ENCODE measurements around the gene PSKH1. TPM values are rescaled to one million over a fixed set of nuclear protein-coding genes. Genes with fewer than 3 reads are reported as not detected.

The PSKH1 gene
- total and polyA plus RNA-seq, 10 of the 15 experiments (the other 5 are each of a cell fraction or from before 2014, with no cell fraction given): 0.63 to 20.4 (median 7.8) TPM

DNA sequence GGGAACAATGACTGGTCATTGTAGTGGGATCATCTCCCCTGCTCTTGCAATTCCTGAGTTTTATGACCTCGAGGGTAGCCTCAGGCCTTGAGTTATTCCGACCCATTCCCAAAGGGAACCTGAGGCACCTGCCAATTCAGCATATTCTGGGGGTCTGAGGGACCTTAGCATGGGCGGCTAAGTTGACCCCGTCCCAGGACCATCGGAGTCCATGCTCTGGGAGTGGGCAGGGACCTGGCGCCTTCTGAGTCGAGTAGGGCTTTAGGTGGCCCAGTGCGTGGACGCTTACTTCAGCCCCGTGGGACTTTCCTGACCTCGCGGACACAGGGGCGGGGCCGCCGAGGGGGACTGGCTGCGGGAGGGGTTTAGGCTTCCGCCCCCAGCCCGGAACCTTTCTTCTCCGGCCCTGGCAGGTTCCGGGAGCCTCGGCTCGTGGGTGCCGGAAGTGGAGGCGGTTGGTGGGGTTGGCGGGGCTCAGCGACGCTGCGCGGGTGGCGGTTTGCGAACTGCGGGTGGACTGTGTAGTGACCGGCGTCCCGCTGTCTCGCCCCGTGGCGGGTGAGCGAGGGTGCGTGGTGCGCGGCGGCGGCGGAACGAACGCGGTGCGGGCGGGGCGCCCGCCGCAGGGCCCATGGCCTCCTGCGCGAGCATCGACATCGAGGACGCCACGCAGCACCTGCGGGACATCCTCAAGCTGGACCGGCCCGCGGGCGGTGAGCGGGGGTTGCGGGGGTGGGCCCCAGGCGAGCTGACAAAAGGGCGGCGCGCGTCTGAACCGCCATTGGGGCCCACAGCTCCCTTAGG is 20.2 kb upstream of the PSKH1 start, which contains the start of gene EDC4 (continued):
- TF ChIP-seq, protein P1, sequence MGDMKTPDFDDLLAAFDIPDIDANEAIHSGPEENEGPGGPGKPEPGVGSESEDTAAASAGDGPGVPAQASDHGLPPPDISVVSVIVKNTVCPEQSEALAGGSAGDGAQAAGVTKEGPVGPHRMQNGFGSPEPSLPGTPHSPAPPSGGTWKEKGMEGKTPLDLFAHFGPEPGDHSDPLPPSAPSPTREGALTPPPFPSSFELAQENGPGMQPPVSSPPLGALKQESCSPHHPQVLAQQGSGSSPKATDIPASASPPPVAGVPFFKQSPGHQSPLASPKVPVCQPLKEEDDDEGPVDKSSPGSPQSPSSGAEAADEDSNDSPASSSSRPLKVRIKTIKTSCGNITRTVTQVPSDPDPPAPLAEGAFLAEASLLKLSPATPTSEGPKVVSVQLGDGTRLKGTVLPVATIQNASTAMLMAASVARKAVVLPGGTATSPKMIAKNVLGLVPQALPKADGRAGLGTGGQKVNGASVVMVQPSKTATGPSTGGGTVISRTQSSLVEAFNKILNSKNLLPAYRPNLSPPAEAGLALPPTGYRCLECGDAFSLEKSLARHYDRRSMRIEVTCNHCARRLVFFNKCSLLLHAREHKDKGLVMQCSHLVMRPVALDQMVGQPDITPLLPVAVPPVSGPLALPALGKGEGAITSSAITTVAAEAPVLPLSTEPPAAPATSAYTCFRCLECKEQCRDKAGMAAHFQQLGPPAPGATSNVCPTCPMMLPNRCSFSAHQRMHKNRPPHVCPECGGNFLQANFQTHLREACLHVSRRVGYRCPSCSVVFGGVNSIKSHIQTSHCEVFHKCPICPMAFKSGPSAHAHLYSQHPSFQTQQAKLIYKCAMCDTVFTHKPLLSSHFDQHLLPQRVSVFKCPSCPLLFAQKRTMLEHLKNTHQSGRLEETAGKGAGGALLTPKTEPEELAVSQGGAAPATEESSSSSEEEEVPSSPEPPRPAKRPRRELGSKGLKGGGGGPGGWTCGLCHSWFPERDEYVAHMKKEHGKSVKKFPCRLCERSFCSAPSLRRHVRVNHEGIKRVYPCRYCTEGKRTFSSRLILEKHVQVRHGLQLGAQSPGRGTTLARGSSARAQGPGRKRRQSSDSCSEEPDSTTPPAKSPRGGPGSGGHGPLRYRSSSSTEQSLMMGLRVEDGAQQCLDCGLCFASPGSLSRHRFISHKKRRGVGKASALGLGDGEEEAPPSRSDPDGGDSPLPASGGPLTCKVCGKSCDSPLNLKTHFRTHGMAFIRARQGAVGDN (IDR thresholded peaks at IDR 0.05): peak; percentile 71
- TF ChIP-seq TCF12 (IDR thresholded peaks at IDR 0.05; ENCODE audit: low read depth, low read length): peak; percentile 59; the same call in 1 of the 2 replicates
- TF ChIP-seq, protein P2, sequence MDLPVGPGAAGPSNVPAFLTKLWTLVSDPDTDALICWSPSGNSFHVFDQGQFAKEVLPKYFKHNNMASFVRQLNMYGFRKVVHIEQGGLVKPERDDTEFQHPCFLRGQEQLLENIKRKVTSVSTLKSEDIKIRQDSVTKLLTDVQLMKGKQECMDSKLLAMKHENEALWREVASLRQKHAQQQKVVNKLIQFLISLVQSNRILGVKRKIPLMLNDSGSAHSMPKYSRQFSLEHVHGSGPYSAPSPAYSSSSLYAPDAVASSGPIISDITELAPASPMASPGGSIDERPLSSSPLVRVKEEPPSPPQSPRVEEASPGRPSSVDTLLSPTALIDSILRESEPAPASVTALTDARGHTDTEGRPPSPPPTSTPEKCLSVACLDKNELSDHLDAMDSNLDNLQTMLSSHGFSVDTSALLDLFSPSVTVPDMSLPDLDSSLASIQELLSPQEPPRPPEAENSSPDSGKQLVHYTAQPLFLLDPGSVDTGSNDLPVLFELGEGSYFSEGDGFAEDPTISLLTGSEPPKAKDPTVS (IDR thresholded peaks at IDR 0.05; ENCODE audit: low read depth, low read length): peak; percentile 56; the same call in 1 of the 2 replicates
- peak; percentile 89 for TF ChIP-seq DPF2 (IDR thresholded peaks at IDR 0.05)
- TF ChIP-seq SPI1 (IDR thresholded peaks at IDR 0.05; ENCODE audit: borderline replicate concordance, insufficient read depth, low read depth, low read length): no peak
- peak; percentile 97 for TF ChIP-seq GABPA (IDR thresholded peaks at IDR 0.05; ENCODE audit: low read depth)
- TF ChIP-seq YBX1 (IDR thresholded peaks at IDR 0.05): no peak
- no peak for TF ChIP-seq KAT2A (conservative IDR thresholded peaks at IDR 0.05; ENCODE audit: control insufficient read depth, low read depth, low read length)
- TF ChIP-seq, protein P3, sequence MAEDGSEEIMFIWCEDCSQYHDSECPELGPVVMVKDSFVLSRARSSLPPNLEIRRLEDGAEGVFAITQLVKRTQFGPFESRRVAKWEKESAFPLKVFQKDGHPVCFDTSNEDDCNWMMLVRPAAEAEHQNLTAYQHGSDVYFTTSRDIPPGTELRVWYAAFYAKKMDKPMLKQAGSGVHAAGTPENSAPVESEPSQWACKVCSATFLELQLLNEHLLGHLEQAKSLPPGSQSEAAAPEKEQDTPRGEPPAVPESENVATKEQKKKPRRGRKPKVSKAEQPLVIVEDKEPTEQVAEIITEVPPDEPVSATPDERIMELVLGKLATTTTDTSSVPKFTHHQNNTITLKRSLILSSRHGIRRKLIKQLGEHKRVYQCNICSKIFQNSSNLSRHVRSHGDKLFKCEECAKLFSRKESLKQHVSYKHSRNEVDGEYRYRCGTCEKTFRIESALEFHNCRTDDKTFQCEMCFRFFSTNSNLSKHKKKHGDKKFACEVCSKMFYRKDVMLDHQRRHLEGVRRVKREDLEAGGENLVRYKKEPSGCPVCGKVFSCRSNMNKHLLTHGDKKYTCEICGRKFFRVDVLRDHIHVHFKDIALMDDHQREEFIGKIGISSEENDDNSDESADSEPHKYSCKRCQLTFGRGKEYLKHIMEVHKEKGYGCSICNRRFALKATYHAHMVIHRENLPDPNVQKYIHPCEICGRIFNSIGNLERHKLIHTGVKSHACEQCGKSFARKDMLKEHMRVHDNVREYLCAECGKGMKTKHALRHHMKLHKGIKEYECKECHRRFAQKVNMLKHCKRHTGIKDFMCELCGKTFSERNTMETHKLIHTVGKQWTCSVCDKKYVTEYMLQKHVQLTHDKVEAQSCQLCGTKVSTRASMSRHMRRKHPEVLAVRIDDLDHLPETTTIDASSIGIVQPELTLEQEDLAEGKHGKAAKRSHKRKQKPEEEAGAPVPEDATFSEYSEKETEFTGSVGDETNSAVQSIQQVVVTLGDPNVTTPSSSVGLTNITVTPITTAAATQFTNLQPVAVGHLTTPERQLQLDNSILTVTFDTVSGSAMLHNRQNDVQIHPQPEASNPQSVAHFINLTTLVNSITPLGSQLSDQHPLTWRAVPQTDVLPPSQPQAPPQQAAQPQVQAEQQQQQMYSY (CRISPR knock-in tag; IDR thresholded peaks at IDR 0.05): no peak
- TF ChIP-seq ATF2 (IDR thresholded peaks at IDR 0.05; ENCODE audit: low read length): no peak; the same call in 1 of the 2 replicates
- no peak for TF ChIP-seq ZNF274 (IDR thresholded peaks at IDR 0.05; ENCODE audit: insufficient read depth, insufficient read length)
- peak; percentile 53; the same call in 1 of the 2 replicates for TF ChIP-seq ZNF217 (IDR thresholded peaks at IDR 0.05)
- TF ChIP-seq PAX5 (IDR thresholded peaks at IDR 0.05; ENCODE audit: borderline replicate concordance, low read depth, low read length): no peak
- no peak for TF ChIP-seq SREBF2 (IDR thresholded peaks at IDR 0.05; ENCODE audit: low read length)
- peak; percentile 77 for TF ChIP-seq TARDBP (IDR thresholded peaks at IDR 0.05; ENCODE audit: borderline replicate concordance)
- 0 out of 4 replicates have a peak, but pooled peaks of 1 of the 2 experiments have one; percentile 34 for TF ChIP-seq IKZF2 (IDR thresholded peaks at IDR 0.05)
- TF ChIP-seq, protein P4, sequence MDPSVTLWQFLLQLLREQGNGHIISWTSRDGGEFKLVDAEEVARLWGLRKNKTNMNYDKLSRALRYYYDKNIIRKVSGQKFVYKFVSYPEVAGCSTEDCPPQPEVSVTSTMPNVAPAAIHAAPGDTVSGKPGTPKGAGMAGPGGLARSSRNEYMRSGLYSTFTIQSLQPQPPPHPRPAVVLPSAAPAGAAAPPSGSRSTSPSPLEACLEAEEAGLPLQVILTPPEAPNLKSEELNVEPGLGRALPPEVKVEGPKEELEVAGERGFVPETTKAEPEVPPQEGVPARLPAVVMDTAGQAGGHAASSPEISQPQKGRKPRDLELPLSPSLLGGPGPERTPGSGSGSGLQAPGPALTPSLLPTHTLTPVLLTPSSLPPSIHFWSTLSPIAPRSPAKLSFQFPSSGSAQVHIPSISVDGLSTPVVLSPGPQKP (IDR thresholded peaks at IDR 0.05; ENCODE audit: low read depth, low read length): peak; percentile 97
- peak; percentile 31 to 91; a peak in 3 of 4 replicates for TF ChIP-seq SRF (IDR thresholded peaks at IDR 0.05; ENCODE audit: low read depth in 2 of 2, low read length in 2 of 2)
